K562 (cell line): ENCODE measurements around the gene SIDT2. TPM values are rescaled to one million over a fixed set of nuclear protein-coding genes. Genes with fewer than 3 reads are reported as not detected.

Source experiments
- ATF7 ChIP-seq: fragments of 450-650 bp; IDR thresholded peaks from 2 replicates; pipeline ENCODE4 v1.7.1; 2014; ENCODE audit warnings: mild to moderate bottlenecking, moderate library complexity
- CBX3 ChIP-seq, 2 experiments: IDR thresholded peaks; 1 replicate in 1 of 2; 2 replicates in 1 of 2; pipeline ENCODE4 v1.6.1; 2012; ENCODE audit warnings: inconsistent platforms in 2 of 2, low read length in 2 of 2, borderline replicate concordance in 1 of 2, control low read depth in 1 of 2
- CHD2 ChIP-seq: IDR thresholded peaks from 2 replicates; pipeline ENCODE4 v1.6.1; 2011; ENCODE audit warnings: low read depth, low read length
- DPF2 ChIP-seq: fragments of 450-650 bp; IDR thresholded peaks from 2 replicates; pipeline ENCODE4 v1.6.1; 2016
- FOS ChIP-seq: IDR thresholded peaks from 3 replicates; pipeline ENCODE4 v1.6.1; 2011; ENCODE audit not compliant: insufficient read length; ENCODE audit errors: extremely low read depth
- GABPA ChIP-seq: fragments of 200-800 bp; sonication (Bioruptor generic); conservative IDR thresholded peaks from 2 replicates; pipeline ENCODE4 v1.6.1; 2016; ENCODE audit warnings: low read depth, missing genetic modification characterization, missing compliant biosample characterization
- HDAC1 ChIP-seq, 2 experiments: fragments of 450-650 bp; IDR thresholded peaks; 2 replicates each; pipeline ENCODE4 v1.6.1; 2016 to 2017; ENCODE audit warnings: inconsistent platforms in 1 of 2, mild to moderate bottlenecking in 1 of 2, moderate library complexity in 1 of 2
- MBD2 ChIP-seq: sonication (generic); IDR thresholded peaks from 2 replicates; pipeline ENCODE4 v1.6.1; 2016; ENCODE audit warnings: low read depth, borderline replicate concordance
- MCM3 ChIP-seq: fragments of 450-650 bp; IDR thresholded peaks from 2 replicates; pipeline ENCODE4 v1.6.1; 2016
- MYNN ChIP-seq, 2 experiments: sonication (generic); formaldehyde crosslinking in 1 of 2; IDR thresholded peaks; 2 replicates each; pipeline versions ENCODE4 v1.5.0 to v1.6.1; 2016 to 2020; ENCODE audit warnings: antibody characterized with exemption in 1 of 2, missing genetic modification reagents in 1 of 2
- RBM15 ChIP-seq: fragments of 200-400 bp; formaldehyde crosslinking; IDR thresholded peaks from 2 replicates; pipeline ENCODE4 v1.6.1; 2018; ENCODE audit warnings: mild to moderate bottlenecking, low read length, moderate library complexity; ENCODE audit not compliant: insufficient read depth
- SNRNP70 ChIP-seq: fragments of 200-400 bp; formaldehyde crosslinking; optimal IDR thresholded peaks from 2 replicates; pipeline ENCODE3; 2017; ENCODE audit warnings: low read depth, low read length
- ZBTB40 ChIP-seq, 2 experiments: fragments of 450-650 bp in 1 of 2; sonication (generic) in 1 of 2; formaldehyde crosslinking in 1 of 2; IDR thresholded peaks; 2 replicates each; pipeline versions ENCODE4 v1.7.1 to v1.9.0; 2016 to 2022; ENCODE audit warnings: inconsistent platforms in 1 of 2, mild to moderate bottlenecking in 1 of 2, missing genetic modification reagents in 1 of 2
- ZNF12 ChIP-seq: sonication (generic); formaldehyde crosslinking; IDR thresholded peaks from 2 replicates; pipeline ENCODE4 v1.4.0; 2020; ENCODE audit warnings: mild to moderate bottlenecking, missing genetic modification reagents
- ZNF507 ChIP-seq: conservative IDR thresholded peaks from 2 replicates; pipeline ENCODE4 v1.6.1; 2017; ENCODE audit warnings: missing genetic modification characterization, missing compliant biosample characterization
- ZNF79 ChIP-seq: fragments of 250-450 bp; sonication (Bioruptor Pico); IDR thresholded peaks from 2 replicates; pipeline ENCODE4 v1.4.0; 2020; ENCODE audit warnings: low read depth, mild to moderate bottlenecking, moderate library complexity
- ZSCAN32 ChIP-seq: fragments of 450-650 bp; formaldehyde crosslinking; IDR thresholded peaks from 2 replicates; pipeline ENCODE4 v1.4.0; 2020; ENCODE audit warnings: mild to moderate bottlenecking, moderate library complexity
- polyA plus RNA-seq, 8 experiments: library from polyadenylated mRNA; depleted of rRNA in 4 of 8; stranded (reverse) in 5 of 8; unstranded in 3 of 8; fragments of >200 nt; fragmentation: Nextera tagmentation in 2 of 8; fragmentation: Illumina TruSeq in 1 of 8; extraction: Ambion mirVana in 2 of 8; extraction: Trizol in 1 of 8; gene quantifications; 2 replicates each; pipeline versions ENCODE4 v1.2.1 to v1.2.3, GENCODE V29; 2011 to 2014; ENCODE audit warnings: inconsistent platforms in 1 of 8, missing spikeins in 1 of 8
- total RNA-seq, 7 experiments: library from RNA; depleted of rRNA in 6 of 7; stranded (reverse); fragments of >200 nt in 6 of 7; fragmentation: Illumina TruSeq in 2 of 7; extraction: Trizol in 2 of 7; gene quantifications; 2 replicates each; pipeline versions ENCODE4 v1.2.1 to v1.2.3, GENCODE V29; 2011 to 2021; ENCODE audit warnings: low replicate concordance in 1 of 7

Gene SIDT2
- total and polyA plus RNA-seq, 9 of the 15 experiments (the other 6 are each of a cell fraction or from before 2014, with no cell fraction given), result 2.4 to 20.2 (median 6.5) TPM

GRCh38 chr11:117144477-117145392 is 33.8 kb upstream of the SIDT2 start (continued):
- TF ChIP-seq RBM15 (no peak), CBX3 (IDR thresholded peaks at IDR 0.05; ENCODE audit: borderline replicate concordance in 1 of 2, low read length in 2 of 2) (no peak), GABPA (tag) (peak; percentile 91), MBD2 (no peak), ATF7 (no peak), ZNF507 (tag) (no peak), ZNF12 (CRISPR knock-in tag) (no peak), FOS (peak; percentile 22), ZBTB40 (IDR thresholded peaks at IDR 0.05) (no peak), ZBTB40 (CRISPR knock-in tag; IDR thresholded peaks at IDR 0.05) (no peak), MCM3 (no peak), CHD2 (peak; percentile 66; the same call in 1 of the 2 replicates), ZNF79 (CRISPR knock-in tag) (no peak), SNRNP70 (no peak), ZSCAN32 (CRISPR knock-in tag) (no peak), DPF2 (0 out of 2 replicates have a peak, but pooled peaks have one; percentile 40), HDAC1 (IDR thresholded peaks at IDR 0.05) (0 out of 4 replicates have a peak, but pooled peaks of 1 of the 2 experiments have one; percentile 33), MYNN (IDR thresholded peaks at IDR 0.05) (no peak), MYNN (CRISPR knock-in tag; IDR thresholded peaks at IDR 0.05) (no peak)
